Jurkat, Clone E6-1 (cell line): ENCODE data around the gene FSTL1.
"Not testable (repeated sequence)": the region's sequence is repeated elsewhere in the genome, so short reads cannot be mapped to it uniquely, and the experiment has no call there.

ENCODE experiments used
- DNase-seq: peaks from one replicate; pipeline ENCODE4 v3.0.0-alpha.2; 2011; ENCODE audit warnings: low read depth, low spot score
- H3K4me3 ChIP-seq: 2 replicates; pipeline ENCODE4 v1.5.1; 2011; ENCODE audit warnings: mild to moderate bottlenecking, low read length, control low read depth, moderate library complexity

The FSTL1 gene

DNA sequence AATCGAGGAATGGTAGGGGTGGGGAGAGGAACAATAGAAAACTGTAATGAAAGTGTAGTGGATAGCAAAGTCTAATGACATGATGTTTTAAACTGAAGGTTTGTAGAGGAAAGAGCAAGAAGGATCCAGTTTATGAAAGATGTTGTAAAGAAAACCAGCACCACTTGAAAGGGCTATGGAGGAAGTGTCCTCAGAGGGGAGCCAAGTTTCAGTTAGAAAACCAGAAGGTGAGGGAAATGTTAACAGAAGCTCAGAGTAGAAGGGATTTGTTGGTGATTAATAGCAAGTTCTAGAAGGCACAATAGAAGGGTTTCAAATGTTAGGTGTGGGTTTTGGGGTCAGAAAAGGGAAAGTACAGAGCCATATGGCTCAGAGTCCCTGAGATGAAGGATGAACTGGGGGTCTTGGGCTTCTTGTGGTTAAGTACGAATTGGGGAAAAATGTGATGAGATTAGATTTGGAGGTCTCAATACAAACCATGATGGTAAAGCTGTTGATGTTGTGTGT is 67.8 kb downstream of the FSTL1 start:
- no peak overlapping the region for H3K4me3 ChIP-seq
- DNase-seq: peak; percentile 56

DNA sequence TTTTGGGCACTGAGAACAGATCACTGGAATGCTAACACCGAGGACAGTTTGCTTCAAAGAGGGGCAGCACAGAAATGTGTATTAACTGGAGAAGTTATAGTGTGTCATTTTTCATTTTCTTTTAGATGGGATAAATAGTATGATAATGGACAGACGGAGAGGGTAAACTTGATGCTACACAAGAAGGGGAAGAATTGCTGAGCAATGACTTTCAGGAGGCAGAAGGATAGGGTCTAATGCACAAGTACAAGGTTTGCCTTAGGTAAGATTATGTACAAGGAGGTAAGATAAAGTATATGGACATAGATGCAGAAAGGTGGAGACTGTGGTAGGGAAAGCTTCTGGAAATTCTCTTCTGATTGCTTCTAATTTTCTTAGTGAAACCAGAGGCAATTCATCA is 69.3 kb downstream of the FSTL1 start:
- no peak for DNase-seq

DNA sequence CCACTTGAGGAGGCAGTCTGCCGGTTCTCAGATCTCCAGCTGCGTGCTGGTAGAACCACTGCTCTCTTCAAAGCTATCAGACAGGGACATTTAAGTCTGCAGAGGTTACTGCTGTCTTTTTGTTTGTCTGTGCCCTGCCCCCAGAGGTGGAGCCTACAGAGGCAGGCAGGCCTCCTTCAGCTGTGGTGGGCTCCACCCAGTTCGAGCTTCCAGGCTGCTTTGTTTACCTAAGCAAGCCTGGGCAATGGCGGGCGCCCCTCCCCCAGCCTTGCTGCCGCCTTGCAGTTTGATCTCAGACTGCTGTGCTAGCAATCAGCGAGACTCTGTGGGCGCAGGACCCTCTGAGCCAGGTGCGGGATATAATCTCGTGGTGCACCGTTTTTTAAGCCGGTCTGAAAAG is 72.8 kb downstream of the FSTL1 start:
- not testable (repeated sequence) for DNase-seq, H3K4me3 ChIP-seq

More for the DNA sequence above, 69.3 kb downstream of the FSTL1 start:
- no peak overlapping the region for H3K4me3 ChIP-seq

DNA sequence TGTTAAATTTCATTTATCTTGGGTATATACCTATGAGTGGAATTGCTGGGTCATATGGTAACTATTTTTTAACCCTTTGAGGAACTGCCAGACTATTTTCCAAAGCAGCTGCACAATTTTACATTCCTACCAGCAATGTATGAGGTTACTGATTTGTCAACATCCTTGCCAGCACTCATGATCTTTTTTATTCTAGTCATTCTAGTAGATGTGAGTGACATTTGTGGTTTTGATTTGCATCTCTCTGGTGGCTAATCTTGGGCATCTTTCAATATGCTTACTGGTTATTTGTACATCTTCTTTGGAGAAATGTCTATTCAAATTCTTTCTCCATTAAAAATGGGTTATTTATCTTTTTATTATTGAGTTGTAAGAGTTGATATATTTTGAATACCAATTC is 80.3 kb downstream of the FSTL1 start:
- DNase-seq: no peak

DNA sequence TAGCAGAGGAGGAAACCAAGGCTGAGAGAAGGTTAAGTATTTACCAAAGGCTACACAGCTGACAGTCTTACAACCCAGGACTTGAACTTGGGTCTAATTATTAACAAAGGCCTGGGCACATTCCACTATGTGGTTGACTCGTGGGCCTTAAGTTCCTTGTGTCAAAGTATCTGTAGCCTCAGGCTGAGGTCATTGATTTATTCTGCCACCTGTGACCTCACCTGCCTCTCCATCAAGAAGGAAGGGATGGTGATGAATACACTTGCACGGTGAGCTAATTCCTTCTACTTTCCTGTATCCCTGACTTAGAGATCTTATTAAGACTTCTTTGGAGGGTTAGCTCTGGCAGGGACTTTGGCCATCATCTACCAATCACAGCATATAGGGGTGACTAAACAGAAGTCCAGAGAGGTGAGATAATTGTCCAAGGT is 81.7 kb downstream of the FSTL1 start:
- no peak for DNase-seq
- H3K4me3 ChIP-seq: no peak overlapping the region

More for the DNA sequence above, 80.3 kb downstream of the FSTL1 start:
- no peak overlapping the region for H3K4me3 ChIP-seq

DNA sequence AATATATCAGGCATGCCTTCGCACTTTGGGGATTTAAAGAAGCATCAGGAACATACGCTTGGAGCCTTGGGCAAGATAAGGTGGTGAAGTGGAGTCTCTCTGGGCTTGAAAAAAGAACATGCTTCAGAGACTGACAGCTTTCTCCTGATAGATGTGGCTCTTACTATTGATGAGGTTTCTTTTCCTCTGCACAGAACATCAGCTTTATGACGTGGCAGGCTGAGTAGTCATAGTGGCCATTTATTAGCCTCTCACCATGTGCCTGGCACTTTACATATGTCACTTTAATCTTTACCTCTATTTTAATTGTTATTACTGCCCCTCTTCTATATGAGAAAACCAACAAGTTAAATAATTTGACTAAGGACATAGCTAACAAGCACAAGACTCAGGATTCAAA is 82.6 kb downstream of the FSTL1 start:
- DNase-seq: no peak
- H3K4me3 ChIP-seq: no peak overlapping the region

DNA sequence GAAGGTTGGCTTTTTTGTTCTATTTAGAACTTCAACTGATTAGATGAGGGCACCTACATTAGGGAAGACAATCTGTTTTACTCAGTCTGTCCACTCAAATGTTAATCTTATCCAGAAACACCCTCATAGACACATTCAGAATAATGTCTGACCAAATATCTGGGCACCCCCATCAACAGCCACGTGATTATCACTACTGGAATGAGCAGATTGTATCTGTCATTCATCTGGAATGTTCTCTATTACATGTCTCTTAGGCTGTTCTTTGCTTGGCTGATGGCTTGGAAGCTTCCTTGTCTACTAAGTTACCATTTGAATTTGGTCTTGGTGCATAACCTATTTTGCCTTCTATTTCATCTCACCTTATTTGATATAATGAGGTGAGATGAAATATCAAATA is 86.0 kb downstream of the FSTL1 start:
- no peak for DNase-seq
- H3K4me3 ChIP-seq: no peak overlapping the region

DNA sequence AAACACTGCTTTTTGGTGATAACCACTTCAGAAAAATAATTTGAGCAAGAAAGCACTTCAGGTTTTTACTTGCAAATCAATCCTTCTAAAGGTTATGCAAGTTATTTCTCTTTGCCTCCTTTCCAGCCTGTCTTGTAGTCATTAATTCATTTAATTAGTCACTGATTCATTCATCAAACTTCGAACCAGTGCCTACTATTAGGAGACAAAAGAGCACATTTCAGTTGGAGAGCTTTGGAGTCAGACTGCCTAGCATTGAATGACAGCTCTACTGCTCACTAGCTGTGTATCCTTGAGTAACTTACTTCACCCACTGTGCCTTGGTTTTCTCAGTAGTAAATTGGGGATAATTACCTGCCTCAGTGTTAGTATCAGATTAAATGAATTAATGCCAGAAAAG is 86.7 kb downstream of the FSTL1 start:
- no peak for DNase-seq
- H3K4me3 ChIP-seq: no peak overlapping the region

DNA sequence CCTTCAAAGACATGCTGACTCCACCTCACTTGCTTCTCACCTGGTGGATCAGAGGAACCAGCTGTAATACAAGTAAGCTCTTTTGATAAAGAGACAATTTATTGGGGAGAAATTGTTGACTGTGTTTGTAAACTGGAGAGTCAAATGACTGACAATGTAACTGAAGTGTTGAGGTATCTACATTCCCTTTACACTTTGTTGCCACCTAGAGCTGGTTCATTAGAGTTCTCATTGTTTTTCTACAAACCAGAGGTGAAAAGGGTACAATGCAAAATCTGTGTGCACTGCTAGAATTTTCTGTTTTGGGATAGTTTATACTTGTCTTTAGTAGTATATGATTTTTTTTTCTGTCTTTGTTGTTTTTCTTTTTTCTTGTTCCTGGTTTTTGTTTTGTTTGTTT is 93.0 kb downstream of the FSTL1 start:
- no peak for DNase-seq
- no peak overlapping the region for H3K4me3 ChIP-seq

DNA sequence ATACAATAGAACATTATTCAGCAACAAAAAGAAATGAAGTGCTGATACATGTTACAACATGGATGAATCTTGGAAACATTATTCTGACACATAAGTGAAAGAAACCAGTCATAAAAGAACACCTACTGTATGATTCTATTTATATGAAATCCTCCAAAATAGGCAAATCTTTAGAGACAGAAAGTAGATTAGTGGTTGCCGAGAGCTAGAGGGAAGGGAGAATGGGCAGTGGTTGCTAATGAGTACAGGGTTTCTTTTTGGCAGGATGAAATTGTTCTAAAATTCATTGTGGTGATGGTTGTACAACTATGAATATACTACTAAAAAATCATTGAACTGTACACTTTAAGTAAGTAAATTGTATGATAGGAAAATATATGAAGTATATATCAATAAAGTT is 95.3 kb downstream of the FSTL1 start:
- no peak overlapping the region for H3K4me3 ChIP-seq
- no peak for DNase-seq

DNA sequence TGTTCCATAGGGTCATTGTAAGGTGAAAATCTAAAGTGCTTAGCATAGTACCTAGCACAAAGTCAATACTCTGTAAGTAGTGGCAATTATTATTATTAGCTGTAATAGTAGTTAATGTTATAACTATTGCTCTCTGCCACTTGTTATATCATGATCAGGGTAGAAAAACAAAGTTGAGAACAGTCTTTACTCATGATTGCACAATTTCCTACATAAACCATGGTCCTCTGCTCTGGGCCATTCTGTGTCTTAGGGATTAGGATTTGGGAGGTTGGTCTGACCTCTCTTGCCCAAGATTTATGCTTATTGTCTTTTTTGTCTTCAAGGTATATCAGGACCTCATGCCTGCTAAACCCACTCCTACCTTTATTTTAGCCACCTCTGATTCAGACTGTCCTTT is 97.3 kb downstream of the FSTL1 start:
- DNase-seq: no peak

DNA sequence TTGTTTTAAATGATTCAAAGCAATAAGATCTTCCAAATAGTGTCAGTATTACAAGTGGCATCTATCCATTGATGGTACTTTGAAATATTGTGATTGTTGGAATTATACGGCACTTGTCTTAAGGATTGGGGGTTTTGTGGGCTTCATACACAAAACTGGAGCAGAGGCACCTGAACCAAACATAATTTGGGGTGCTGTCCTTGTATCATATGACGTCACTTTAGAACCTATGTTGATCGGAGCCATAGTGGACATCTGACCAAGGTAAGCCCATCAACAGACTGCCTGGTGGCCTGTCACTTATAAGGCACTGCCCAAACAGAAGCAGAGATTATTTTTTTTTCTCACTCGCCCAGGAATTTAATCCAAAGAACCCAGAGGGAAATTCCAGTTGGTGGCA is 98.8 kb downstream of the FSTL1 start:
- H3K4me3 ChIP-seq: no peak overlapping the region
- DNase-seq: no peak

More for the DNA sequence above, 97.3 kb downstream of the FSTL1 start:
- H3K4me3 ChIP-seq: no peak overlapping the region

DNA sequence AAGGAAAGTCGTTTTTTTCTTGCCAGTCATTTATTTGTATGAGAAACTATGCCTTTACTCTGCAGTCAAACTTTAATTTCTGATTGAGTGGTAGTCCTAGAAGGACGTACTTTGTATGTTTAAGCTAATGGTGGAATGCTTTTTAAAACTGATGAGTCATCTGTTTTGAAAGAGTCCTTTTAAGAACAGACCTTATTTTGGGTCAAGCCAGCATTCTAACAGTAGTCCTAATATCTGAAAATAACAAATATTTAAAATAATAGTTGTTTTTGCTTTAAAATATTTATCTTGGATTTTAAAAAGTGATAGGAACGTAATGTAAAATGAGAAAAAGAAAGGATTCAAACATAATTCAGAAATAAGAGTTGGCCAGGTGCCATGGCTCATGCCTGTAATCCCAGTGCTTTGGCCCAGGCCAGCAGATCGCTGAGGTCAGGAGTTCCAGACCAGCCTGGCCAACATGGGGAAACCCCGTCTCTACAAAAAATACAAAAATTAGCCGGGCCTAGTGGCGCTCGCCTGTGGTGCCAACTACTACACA is 100.3 kb downstream of the FSTL1 start:
- no peak overlapping the region for H3K4me3 ChIP-seq
- no peak for DNase-seq

DNA sequence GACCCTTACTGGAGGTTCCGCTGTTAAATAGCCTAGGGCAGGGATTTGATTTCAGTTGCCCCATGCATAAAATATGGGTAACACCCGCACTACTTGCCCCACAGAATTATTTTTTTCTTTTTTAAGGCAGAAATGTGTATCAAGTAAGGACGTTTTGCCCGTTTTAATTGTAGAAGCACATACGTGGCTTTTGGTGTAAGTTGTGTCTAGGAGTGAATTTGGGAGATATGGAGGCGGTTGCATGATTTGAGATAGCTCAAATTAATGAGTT is 101.0 kb downstream of the FSTL1 start:
- no peak for DNase-seq

DNA sequence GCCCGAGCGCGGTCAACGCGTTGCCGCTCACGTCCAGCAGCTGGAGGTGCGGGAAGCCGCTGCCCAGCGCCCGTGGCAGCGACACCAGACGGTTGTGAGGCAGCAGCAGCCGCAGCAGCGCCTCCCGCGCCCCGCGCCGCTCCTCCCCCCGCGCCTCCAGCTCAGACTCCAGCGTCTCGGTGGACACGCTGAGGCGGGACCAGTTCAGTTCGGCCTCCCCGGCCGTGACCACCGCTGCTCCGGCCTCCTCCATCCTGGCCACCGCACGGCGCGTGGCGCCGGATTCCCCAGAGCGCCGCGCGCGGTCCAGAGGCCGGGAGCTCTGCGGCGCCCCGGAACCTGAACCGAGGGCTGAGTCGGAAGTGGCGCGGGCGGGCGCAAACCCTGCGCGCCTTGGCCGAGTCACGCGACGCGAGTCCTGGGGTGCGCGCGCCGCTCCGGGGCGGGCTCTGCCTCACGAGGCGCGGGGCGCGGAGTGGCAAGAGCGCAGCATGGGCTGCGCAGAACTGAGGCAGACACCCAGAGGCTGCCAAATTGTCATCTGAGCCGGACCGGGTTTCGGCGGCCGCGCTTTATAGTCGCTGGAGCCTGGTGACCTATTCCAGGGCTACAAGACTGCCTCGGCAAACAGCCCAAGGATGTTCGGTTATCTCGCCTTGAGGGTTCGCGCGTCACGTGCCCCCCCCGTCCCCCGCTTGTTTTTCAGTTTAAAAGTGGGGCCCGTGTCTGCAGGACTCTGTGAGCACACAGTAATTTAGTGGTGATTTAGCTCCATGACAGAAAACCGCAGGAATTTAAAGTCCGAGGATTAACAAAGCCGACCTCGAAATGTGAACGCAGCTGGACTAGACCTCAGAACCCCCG is 101.6 kb downstream of the FSTL1 start, which contains the start of gene LRRC58:
TSS of gene LRRC58 (minus strand) at position 364 of the 864 bp plus-strand sequence. CDS start at position 253, 111 bp downstream.
- DNase-seq: peak; percentile 80

More for the DNA sequence above, 101.0 kb downstream of the FSTL1 start:
- peak overlapping the region; percentile 82 for H3K4me3 ChIP-seq

DNA sequence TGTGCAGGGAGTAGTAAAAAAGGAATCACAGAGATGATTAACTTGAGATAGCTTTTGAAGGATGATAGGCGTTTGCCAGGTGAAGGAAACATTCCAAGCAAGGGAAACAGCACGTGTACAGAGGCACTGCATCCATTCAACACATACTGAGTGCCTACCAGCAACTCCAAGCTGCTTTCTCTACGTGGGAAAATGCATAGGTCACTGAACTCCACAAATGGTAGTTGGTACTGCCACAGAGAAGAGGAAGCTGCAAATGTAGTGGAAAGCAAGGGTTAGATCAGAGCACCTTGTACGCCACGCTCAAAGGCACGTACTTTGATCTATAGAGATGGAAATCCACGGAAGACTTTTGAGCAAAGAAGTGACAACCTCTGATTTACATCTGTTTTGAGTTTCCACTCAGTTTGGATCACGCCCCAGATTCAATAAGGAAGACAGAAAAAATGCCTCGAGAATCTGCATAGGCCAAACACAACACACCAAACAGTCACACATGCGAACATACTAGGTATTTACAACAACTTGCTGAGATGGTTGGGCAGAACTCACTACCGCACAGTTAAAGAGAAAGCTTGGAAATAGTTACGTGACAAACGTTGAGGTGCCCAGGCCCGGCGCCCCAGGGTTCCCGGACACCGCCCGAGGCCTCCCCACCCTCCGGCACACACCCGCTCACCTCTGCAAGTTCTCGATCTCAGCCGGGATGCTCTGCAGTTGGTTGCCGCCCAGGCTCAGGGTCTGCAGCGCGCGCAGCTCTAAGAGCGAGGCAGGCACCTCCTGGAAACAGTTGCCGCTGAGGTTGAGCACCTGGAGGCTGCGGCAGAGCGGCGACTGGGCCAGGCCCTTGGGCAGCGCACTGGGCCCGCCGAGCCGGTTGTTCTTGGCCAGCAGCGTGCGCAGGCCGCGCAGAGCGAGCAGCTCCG is 102.5 kb downstream of the FSTL1 start:
- peak; percentile 43 for DNase-seq
- peak overlapping the region; percentile 82 for H3K4me3 ChIP-seq

More for the DNA sequence above, 101.6 kb downstream of the FSTL1 start, which contains the start of gene LRRC58:
- H3K4me3 ChIP-seq: peak within 1 kb of the TSS; percentile 82

DNA sequence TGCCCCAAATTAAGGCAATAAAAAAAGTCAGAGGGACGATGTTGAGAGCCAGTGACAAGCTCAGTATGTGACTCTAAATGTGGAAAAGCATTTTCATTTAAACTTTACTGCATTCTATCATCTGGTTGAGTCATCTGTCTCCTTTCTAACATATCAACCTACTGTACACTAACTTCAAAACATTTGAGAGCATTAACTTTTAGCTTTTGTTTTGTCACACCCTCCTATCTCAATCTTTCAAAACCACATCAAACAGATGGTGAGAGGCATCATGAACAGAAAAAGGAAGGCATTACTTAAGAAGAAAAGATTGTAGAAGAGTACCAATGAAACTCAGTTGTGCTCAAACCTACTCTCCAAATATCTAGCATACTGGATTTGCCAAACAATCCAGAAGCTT is 106.4 kb downstream of the FSTL1 start:
- H3K4me3 ChIP-seq: no peak overlapping the region
- peak; percentile 81 for DNase-seq
